Umbilical cord (tissue), 1 donor: Measurements from ENCODE around the gene FYCO1. TPM values are rescaled to one million over a fixed set of nuclear protein-coding genes. Genes with fewer than 3 reads are reported as not detected.

ENCODE experiments used
- total RNA-seq: library from RNA; depleted of rRNA; stranded (reverse); fragments of >200 nt; gene quantifications from one replicate; pipeline ENCODE4 v1.2.3, GENCODE V29; 2014; ENCODE audit warnings: low replicate concordance; ENCODE audit not compliant: insufficient read depth

Gene FYCO1
- total RNA-seq, 1 donor from 2014 or later, result 26.7 TPM

Other genes starting within 250 kb of the FYCO1 start
- 2.9 TPM for gene SLC6A20, start 199.3 kb downstream of the FYCO1 start, total RNA-seq
- gene LZTFL1, start 153.7 kb downstream of the FYCO1 start, total RNA-seq, result 40.0 TPM
- gene CCR9, start 109.3 kb downstream of the FYCO1 start, total RNA-seq, result 0.48 TPM
- gene CXCR6, start 52.4 kb downstream of the FYCO1 start, total RNA-seq, result 2.2 TPM
- 0.24 TPM for gene XCR1, start 31.7 kb upstream of the FYCO1 start, total RNA-seq
- 11.1 TPM for gene CCR1, start 212.5 kb upstream of the FYCO1 start, total RNA-seq
- gene CCR3, start 246.6 kb upstream of the FYCO1 start, total RNA-seq, result 41.7 TPM